NCI-H2171 (cell line): ENCODE data around the gene DEFB125.
"Not testable (repeated sequence)": the region's sequence is repeated elsewhere in the genome, so short reads cannot be mapped to it uniquely, and the experiment has no call there.

Experiments used
- DNase-seq: peaks from one replicate; lab custom pipeline; 2025; lab: John Stamatoyannopoulos, UW

The DEFB125 gene

GRCh38 chr20:87401-87800, at the start of gene DEFB125:
DEFB125 (plus strand) TSS chr20:87672; CDS start chr20:87710, 38 bp downstream.
- DNase-seq = no peak

GRCh38 chr20:60035-60918, 27.2 kb upstream of the DEFB125 start:
- no peak for DNase-seq

DNA sequence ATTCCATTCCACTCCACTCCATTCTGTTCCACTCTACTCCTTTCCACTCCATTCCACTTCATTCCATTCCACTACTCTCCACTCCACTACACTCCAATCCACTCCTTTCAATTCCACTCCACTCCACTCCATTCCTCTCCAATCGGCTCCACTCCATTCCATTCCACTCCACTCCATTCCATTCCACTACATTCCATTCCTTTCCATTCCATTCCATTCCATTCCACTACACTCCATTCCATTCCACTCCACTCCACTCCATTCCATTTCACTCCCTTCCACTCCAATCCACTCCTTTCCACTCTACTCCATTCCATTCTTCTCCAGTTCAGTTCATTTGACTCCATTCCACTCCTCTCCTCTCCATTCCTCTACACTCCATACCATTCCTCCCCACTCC, 26.2 kb upstream of the DEFB125 start:
- DNase-seq = no peak

DNA sequence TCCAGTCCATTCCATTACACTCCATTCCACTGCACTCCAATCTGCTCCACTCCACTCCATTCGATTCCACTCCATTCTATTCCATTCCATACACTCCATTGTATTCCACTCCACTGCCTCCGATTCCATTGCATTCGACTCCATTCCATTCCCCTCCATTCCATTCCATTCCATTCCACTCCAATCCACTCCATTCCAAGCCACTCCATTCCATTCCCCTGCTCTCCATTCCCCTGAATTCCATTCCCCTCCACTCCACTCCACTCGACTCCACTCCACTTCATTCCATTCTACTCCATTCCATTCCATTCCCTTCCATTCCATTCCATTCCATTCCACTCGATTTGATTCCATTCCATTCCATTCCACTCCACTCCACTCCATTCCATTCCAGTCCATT, 25.7 kb upstream of the DEFB125 start:
- no peak for DNase-seq

GRCh38 chr20:62487-62886, 25.0 kb upstream of the DEFB125 start:
- DNase-seq = no peak

- DNase-seq = no peak
Observed at GRCh38 chr20:64026-64603, 23.4 kb upstream of the DEFB125 start.

GRCh38 chr20:64766-65322, 22.6 kb upstream of the DEFB125 start:
- DNase-seq = no peak

- DNase-seq = no peak
Observed at GRCh38 chr20:77231-77630, 10.2 kb upstream of the DEFB125 start.

DNA sequence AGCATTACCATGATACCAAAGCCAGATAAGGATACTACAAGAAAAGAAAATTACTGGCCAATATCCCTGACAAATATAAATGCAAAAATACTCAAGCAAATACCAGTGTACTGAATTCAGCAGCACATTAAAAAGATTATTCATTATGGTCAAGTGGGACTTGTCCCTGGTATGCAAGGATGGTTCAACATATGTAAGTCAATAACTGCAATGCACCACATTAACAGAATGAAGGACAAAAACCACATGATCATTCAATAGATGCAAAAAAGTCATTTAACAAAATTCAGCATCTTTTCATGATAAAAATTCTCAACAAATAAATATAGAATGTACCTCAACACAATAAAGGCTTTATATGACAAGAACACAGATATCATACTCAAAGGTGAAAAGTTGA, 9.1 kb upstream of the DEFB125 start:
- DNase-seq = no peak

DNA sequence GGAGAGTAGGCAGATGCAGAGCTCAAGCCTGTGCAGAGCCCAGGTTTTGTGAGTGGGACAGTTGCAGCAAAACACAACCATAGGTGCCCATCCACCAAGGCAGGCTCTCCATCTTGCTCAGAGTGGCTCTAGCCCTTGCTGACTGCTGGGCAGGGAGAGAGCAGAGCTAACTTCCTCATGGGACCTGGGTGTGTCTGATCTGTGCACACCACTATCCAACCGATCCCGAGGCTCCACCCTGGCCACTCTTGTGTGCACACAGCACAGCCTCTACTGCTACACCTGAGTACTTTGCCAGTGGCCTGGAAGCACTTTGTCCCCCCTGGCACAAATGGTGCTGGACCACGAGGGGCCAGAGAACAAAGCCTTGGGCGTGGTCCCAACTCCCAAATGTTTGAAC, 7.9 kb upstream of the DEFB125 start:
- no peak for DNase-seq

DNA sequence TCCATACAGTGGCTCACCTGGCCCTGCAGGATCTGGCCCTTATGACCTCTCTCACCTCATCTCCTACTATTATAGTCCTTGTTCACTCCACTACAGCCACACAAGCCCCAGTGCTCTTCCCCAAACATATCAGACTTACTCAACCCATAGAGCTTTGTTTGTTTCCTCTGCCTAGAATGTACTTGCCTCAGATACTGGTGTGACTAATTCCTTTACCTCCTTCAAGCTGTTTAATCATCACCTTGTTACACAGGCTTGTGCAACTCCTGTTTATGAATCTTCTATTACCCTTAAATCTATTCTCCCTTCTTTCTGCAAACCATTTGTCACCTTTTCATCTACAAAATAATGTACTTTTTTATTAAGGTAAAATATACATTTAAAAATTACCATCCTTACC, 3.2 kb downstream of the DEFB125 start:
- DNase-seq = no peak

DNA sequence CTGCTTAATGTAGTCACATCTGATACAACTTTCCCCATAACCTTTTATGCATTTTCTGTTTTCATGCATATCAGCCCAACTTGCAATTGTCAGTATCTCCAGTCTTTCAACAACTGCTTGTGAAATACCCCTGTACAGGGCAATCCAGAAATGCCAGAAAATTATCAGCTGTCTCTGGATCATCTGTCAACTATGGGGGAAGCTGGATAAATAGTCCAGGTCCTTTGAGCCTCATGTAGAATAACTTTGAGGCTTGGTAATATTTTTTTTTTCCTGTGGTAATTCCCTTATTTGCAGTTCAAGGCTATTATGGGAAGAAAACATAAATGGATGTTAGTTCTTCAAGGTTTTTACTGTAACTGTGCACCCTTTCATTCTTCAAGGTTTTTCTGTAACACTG, 6.2 kb downstream of the DEFB125 start:
- no peak for DNase-seq

DNA sequence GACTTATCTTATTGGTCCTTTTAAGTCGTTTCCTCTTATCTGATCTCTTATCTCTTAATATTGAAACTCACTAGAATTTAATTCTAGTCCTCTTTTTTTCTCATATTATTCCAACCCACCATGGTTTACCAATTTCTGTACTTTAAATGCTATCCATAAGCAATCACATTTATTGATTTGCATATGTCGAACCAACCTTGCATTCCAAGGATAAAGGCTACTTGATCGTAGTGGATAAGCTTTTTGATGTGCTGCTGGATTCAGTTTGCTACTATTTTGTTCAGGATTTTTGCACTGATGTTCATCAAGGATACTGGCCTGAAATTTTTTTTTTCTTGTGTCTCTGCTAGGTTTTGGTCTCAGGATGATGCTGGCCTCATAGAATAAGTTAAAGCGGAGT, 7.7 kb downstream of the DEFB125 start:
- DNase-seq = no peak

DNA sequence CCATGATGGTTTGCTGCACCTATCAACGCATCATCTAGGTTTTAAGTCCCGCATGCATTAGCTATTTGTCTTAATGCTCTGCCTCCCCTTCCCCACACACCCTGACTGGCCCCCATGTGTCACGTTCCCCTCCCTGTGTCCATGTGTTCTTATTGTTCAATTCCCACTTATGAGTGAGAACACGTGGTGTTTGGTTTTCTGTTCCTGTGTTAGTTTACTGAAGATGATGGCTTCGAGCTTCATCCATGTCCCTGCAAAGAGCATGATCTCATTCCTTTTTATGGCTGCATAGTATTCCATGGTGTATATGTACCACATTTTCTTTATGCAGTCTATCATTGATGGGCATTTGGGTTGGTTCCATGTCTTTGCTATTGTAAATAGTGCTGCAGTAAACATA, 10.2 kb downstream of the DEFB125 start:
- not testable (repeated sequence) for DNase-seq

DNA sequence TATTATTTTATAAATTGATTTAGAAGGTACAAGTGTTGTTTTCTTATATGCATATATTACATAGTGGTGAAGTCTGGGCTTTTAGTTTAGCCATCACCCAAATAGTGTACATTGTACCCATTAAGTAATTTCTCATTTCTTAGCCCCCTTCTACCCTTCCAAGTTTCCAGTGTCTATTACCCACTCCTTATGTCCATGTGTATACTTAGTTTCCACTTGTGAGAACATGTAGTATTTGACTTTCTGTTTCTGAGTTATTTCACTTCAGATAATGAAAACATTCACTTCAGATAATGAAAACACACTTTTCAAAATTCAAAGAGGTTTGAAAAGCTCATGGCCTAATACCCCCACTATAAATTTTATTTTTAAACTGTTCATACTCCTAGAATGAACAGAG, 14.5 kb downstream of the DEFB125 start:
- no peak for DNase-seq

DNA sequence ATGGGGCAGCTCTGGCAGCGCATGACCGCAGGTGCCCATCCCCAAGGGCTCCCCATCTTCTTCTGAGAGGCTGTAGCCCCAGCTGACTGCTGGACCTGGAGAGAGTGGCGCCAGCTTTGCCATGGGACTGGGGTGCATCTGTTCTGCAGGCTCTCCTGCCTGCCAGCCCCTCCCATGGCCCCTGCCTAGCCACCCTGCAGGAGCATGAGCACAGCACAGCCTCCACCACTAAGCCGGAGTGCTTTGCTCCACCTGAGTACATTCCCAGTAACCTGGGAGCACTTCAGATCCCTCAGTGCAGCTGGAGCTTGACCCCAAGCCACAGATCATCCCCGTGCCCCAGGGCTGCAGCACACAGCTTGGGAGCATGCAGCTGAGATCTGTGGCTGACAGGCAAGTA, 16.0 kb downstream of the DEFB125 start:
- no peak for DNase-seq

DNA sequence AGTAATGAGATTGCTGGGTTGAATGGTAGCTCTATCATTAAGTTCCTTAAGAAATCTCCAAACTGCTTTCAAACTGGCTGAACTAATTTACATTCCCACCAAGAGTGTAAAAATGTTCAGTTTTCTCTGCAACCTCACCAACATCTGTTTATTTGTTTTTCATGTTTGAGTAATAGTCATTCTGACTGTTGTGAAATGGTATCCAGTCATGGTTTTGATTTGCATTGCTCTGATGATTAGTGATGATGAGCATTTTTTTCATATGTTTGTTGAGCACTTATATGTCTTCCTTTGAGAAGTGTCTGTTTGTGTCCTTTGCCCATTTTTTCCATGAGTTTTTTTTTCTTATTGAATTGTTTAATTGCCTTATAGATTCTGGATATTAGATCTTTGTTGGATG, 24.9 kb downstream of the DEFB125 start:
- no peak for DNase-seq

DNA sequence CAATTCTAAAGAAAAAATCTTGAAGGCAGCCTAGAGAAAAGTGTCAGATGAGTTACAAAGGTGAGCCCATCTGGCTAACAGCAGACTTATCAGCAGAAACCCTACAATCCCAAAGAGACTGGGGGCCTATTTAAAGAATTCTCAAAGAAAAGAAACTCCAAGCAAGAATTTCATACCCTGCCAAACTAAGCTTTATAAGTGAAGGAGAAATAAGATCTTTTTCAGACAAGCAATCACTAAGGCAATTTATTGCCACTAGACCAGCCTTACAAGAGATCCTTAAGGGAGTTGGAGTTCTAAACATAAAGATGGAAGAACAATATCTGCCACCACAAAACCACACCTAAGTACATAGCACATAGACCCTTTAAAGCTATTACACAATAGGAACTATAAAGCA, 30.0 kb downstream of the DEFB125 start:
- no peak for DNase-seq

DNA sequence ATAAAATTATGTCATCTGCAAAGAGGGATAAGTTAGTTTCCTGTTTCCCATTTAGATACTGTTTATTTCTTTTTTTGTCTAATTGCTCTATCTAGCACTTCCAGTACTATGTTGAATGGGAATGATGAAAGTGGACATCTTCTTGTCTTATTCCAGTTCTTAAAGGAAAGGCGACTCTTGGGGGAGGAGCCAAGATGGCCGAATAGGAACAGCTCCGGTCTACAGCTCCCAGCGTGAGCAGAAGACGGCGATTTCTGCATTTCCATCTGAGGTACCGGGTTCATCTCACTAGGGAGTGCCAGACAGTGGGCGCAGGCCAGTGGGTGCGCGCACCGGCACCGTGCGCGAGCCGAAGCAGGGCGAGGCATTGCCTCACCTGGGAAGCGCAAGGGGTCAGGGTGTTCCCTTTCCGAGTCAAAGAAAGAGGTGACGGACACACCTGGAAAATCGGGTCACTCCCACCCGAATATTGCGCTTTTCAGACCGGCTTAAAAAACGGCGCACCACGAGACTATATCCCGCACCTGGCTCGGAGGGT, 42.4 kb downstream of the DEFB125 start:
- DNase-seq = not testable (repeated sequence)

DNA sequence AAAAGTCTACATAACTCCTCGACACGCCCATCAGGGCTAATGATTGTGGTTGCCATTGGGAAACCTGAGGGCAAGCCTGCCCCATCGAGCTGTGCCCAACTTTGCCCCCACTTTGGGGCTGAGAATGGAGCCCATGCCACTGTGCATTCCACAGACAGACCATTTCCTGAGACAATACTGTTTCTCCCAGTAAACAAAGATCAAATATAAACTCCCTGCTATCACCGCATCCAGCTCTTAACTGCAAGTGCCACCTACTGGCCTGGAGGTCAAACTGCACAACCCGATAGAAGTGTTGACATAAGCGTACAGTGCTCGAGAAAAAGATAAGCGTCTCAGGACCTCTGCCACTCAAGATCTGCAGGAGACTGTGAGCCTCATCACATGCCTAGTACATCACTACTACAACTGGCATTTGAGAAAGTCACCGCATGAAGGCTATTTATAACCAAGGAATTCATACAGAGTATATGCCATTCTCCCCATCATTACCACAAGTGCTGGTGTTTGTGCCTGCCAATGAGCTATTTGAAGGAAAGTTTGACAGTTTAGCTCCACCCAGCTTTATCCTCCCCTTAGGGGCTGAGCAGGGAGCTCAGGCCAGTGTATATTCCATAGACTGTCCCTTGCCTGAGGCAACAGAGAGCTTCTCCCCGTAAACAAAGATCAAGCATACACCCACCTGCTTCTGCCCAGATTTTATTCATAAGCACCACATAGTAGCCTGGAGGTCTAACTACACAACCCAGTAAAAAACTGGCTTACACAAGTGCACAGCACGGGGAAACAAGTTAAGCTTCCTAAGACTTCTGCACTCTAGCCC, 50.4 kb downstream of the DEFB125 start:
- peak; percentile 18 for DNase-seq

- no peak for DNase-seq
Observed at GRCh38 chr20:142290-142689, 54.8 kb downstream of the DEFB125 start, which contains the start of gene DEFB126. DEFB126 (plus strand) TSS chr20:142590; CDS start chr20:142629, 39 bp downstream.

- DNase-seq = no peak
Observed at GRCh38 chr20:145877-146276, 58.4 kb downstream of the DEFB125 start.
